MM.1S (cell line): ENCODE results near the gene HPDL.

Experiments used
- EZH2 ChIP-seq: fragments of 300-600 bp; sonication (generic); optimal IDR thresholded peaks from 2 replicates; pipeline ENCODE3; 2017; ENCODE audit warnings: low read depth, mild to moderate bottlenecking, antibody characterized with exemption, low read length, mixed read lengths
- TF ChIP-seq, protein P1 (sequence below): fragments of 300-600 bp; sonication (generic); IDR thresholded peaks from 2 replicates; pipeline ENCODE4 v1.5.1; 2016; ENCODE audit warnings: antibody characterized with exemption, low read length, mixed read lengths

DNA sequence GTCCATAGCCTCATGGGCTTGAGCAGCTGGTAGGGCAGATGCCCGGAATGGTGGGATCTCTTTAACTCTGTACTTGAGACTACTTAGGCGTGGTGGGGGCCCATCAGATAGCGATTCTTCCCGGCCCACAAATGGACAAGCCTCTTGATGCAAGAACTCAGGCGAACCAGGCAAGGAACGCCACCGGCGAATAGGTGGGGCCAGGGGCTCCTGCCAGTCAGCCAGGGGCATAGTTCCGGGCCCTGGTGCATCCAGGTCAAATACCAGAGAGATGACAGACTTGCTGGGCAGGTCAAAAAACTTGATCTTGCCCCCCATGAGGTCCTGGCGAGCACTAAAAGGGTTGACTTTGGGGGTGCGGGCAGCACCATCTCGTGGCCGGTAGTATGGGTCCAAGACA lies 18.3 kb downstream of the HPDL start:
- TF ChIP-seq, protein P1, sequence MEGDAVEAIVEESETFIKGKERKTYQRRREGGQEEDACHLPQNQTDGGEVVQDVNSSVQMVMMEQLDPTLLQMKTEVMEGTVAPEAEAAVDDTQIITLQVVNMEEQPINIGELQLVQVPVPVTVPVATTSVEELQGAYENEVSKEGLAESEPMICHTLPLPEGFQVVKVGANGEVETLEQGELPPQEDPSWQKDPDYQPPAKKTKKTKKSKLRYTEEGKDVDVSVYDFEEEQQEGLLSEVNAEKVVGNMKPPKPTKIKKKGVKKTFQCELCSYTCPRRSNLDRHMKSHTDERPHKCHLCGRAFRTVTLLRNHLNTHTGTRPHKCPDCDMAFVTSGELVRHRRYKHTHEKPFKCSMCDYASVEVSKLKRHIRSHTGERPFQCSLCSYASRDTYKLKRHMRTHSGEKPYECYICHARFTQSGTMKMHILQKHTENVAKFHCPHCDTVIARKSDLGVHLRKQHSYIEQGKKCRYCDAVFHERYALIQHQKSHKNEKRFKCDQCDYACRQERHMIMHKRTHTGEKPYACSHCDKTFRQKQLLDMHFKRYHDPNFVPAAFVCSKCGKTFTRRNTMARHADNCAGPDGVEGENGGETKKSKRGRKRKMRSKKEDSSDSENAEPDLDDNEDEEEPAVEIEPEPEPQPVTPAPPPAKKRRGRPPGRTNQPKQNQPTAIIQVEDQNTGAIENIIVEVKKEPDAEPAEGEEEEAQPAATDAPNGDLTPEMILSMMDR = no peak
- no peak for TF ChIP-seq EZH2
